H1 (cell line): ENCODE data around the gene SPDYE6. TPM values are rescaled to one million over a fixed set of nuclear protein-coding genes. Genes with fewer than 3 reads are reported as not detected.

ENCODE experiments used
- ATF3 ChIP-seq: IDR thresholded peaks from 2 replicates; pipeline ENCODE4 v1.6.1; 2011; ENCODE audit warnings: low read depth, mild to moderate bottlenecking, low read length; ENCODE audit not compliant: insufficient read depth
- CTCF ChIP-seq, 3 experiments: IDR thresholded peaks; 1 replicate in 2 of 3; 2 replicates in 1 of 3; pipeline versions ENCODE4 v1.5.1 to v1.6.1; 2011; ENCODE audit warnings: low read length in 3 of 3, mild to moderate bottlenecking in 3 of 3, inconsistent platforms in 2 of 3, low read depth in 1 of 3, moderate library complexity in 1 of 3; ENCODE audit not compliant: insufficient read depth in 1 of 3; ENCODE audit errors: control extremely low read depth in 1 of 3
- SP1 ChIP-seq: IDR thresholded peaks from 2 replicates; pipeline ENCODE4 v1.6.1; 2011; ENCODE audit warnings: low read depth, low read length
- SRF ChIP-seq: IDR thresholded peaks from 2 replicates; pipeline ENCODE4 v1.6.1; 2011; ENCODE audit warnings: mild to moderate bottlenecking, low read depth, low read length, moderate library complexity
- TAF7 ChIP-seq: optimal IDR thresholded peaks from 2 replicates; pipeline ENCODE3; 2011; ENCODE audit warnings: low read depth, mild to moderate bottlenecking, inconsistent platforms, low read length, moderate library complexity, borderline replicate concordance
- TBP ChIP-seq: IDR thresholded peaks from 2 replicates; pipeline ENCODE4 v1.6.1; 2011; ENCODE audit warnings: low read depth, low read length, improper control_type of control experiment
- polyA plus RNA-seq, 7 experiments: library from polyadenylated mRNA; depleted of rRNA in 3 of 7; stranded (reverse) in 5 of 7; unstranded in 2 of 7; fragments of >200 nt in 5 of 7; fragments of 200-250 nt in 2 of 7; gene quantifications; 1 replicate in 5 of 7; 2 replicates in 1 of 7; 4 replicates in 1 of 7; pipeline versions ENCODE4 v1.2.1 to v1.2.3, GENCODE V29; 2011 to 2013; ENCODE audit warnings: missing spikeins in 2 of 7, mixed read lengths in 2 of 7
- total RNA-seq: library from RNA; stranded (reverse); fragmentation: NEBNext Ultra II Directional; extraction: Animal tissue kit (Norgen Biotek cat#: 25700); gene quantifications from 2 replicates; pipeline ENCODE4 v1.2.1, GENCODE V29; 2021

The SPDYE6 gene
- total and polyA plus RNA-seq, 2 of the 8 experiments (the other 6 are each of a cell fraction or from before 2014, with no cell fraction given): not detected

- TF ChIP-seq TBP (no peak), SRF (no peak), ATF3 (no peak), CTCF (IDR thresholded peaks at IDR 0.05; ENCODE audit: control extremely low read depth in 1 of 3, insufficient read depth in 1 of 3, low read depth in 1 of 3, low read length in 3 of 3) (no peak), SP1 (no peak), TAF7 (no peak)
These were observed 50.6 kb downstream of the SPDYE6 start (continued) for GRCh38 chr7:102305414-102306268.
